Nephron progenitor cell (in vitro differentiated cells): Measurements from ENCODE around the gene PADI3.

Source experiments
- DNase-seq: peaks from one replicate; pipeline ENCODE4 v3.0.0; 2021
- H3K27ac Mint-ChIP-seq: 2 replicates; pipeline ENCODE4 v1.8.0; 2021; ENCODE audit warnings: mild to moderate bottlenecking, moderate library complexity, mixed read lengths
- H3K27me3 Mint-ChIP-seq: 2 replicates; pipeline ENCODE4 v1.8.0; 2021; ENCODE audit warnings: mild to moderate bottlenecking, low read depth, mixed read lengths; ENCODE audit not compliant: poor library complexity
- H3K36me3 Mint-ChIP-seq: 2 replicates; pipeline ENCODE4 v1.8.0; 2021; ENCODE audit warnings: low read depth, mixed read lengths
- H3K4me1 Mint-ChIP-seq: 2 replicates; pipeline ENCODE4 v1.8.0; 2021; ENCODE audit warnings: mixed read lengths
- H3K4me3 Mint-ChIP-seq: 2 replicates; pipeline ENCODE4 v1.8.0; 2021; ENCODE audit warnings: mild to moderate bottlenecking, moderate library complexity, mixed read lengths
- H3K9me3 Mint-ChIP-seq: 2 replicates; pipeline ENCODE4 v1.8.0; 2021; ENCODE audit warnings: mild to moderate bottlenecking, moderate library complexity, mixed read lengths
- CTCF ChIP-seq: fragments of 200-600 bp; sonication (generic); IDR thresholded peaks from 2 replicates; pipeline ENCODE4 v1.5.0; 2021; ENCODE audit warnings: antibody characterized with exemption

PADI3 gene

GRCh38 chr1:17245816-17246325, 3.0 kb upstream of the PADI3 start:
- DNase-seq, result no peak
- H3K36me3 Mint-ChIP-seq, result no peaks in the 10 kb centered on the region
- H3K27me3 Mint-ChIP-seq, result peaks cover 38% of the 10 kb centered on the region
- H3K4me1 Mint-ChIP-seq, result peaks cover 45% of the 10 kb centered on the region
- H3K4me3 Mint-ChIP-seq, result peak overlapping the region; percentile 30
- H3K27ac Mint-ChIP-seq, result peak overlapping the region; percentile 86
- H3K9me3 Mint-ChIP-seq, result peaks cover 4% of the 10 kb centered on the region
- no peak for TF ChIP-seq CTCF

- Mint-ChIP-seq H3K36me3 (no peaks in the 10 kb centered on the region), H3K4me1 (peaks cover 45% of the 10 kb centered on the region), H3K9me3 (no peaks in the 10 kb centered on the region), H3K27ac (no peak overlapping the region), H3K27me3 (peaks cover 28% of the 10 kb centered on the region), H3K4me3 (no peak overlapping the region)
- TF ChIP-seq CTCF, result no peak
- DNase-seq, result no peak
Observed at GRCh38 chr1:17246971-17247370, 1.9 kb upstream of the PADI3 start.

- no peak overlapping the region for H3K4me3 Mint-ChIP-seq
- TF ChIP-seq CTCF, result no peak
- H3K27me3 Mint-ChIP-seq, result peaks cover 10% of the 10 kb centered on the region
- peaks cover 30% of the 10 kb centered on the region for H3K4me1 Mint-ChIP-seq
- H3K9me3 Mint-ChIP-seq, result no peaks in the 10 kb centered on the region
- DNase-seq, result no peak
- no peak overlapping the region for H3K27ac Mint-ChIP-seq
- H3K36me3 Mint-ChIP-seq, result no peaks in the 10 kb centered on the region
Observed at GRCh38 chr1:17250601-17251000, 1.7 kb downstream of the PADI3 start.

GRCh38 chr1:17251246-17251645, 2.3 kb downstream of the PADI3 start:
- no peaks in the 10 kb centered on the region for H3K9me3 Mint-ChIP-seq
- no peak overlapping the region for H3K4me3 Mint-ChIP-seq
- TF ChIP-seq CTCF, result no peak
- H3K36me3 Mint-ChIP-seq, result no peaks in the 10 kb centered on the region
- DNase-seq, result no peak
- H3K27me3 Mint-ChIP-seq, result peaks cover 14% of the 10 kb centered on the region
- H3K27ac Mint-ChIP-seq, result peak overlapping the region; percentile 30
- H3K4me1 Mint-ChIP-seq, result peaks cover 23% of the 10 kb centered on the region

- peaks cover 17% of the 10 kb centered on the region for H3K4me1 Mint-ChIP-seq
- TF ChIP-seq CTCF, result no peak
- peak overlapping the region; percentile 30 for H3K27ac Mint-ChIP-seq
- H3K27me3 Mint-ChIP-seq, result peaks cover 20% of the 10 kb centered on the region
- no peaks in the 10 kb centered on the region for H3K9me3 Mint-ChIP-seq
- no peak for DNase-seq
- no peak overlapping the region for H3K4me3 Mint-ChIP-seq
- no peaks in the 10 kb centered on the region for H3K36me3 Mint-ChIP-seq
Observed at GRCh38 chr1:17251701-17252376, 2.9 kb downstream of the PADI3 start.

GRCh38 chr1:17255336-17255735, 6.4 kb downstream of the PADI3 start:
- Mint-ChIP-seq H3K4me3 (no peak overlapping the region), H3K9me3 (no peaks in the 10 kb centered on the region), H3K27me3 (peaks cover 30% of the 10 kb centered on the region), H3K36me3 (no peaks in the 10 kb centered on the region), H3K27ac (no peak overlapping the region), H3K4me1 (peaks cover 15% of the 10 kb centered on the region)
- no peak for TF ChIP-seq CTCF
- DNase-seq, result no peak
